Activated CD4-positive, alpha-beta T cell treated with anti-CD3 and anti-CD28 coated beads for 48 hours (primary cell): ENCODE results near the gene C1orf52.

Source experiments
- DNase-seq: peaks from one replicate; pipeline ENCODE4 v3.0.0-alpha.2; 2020

Gene C1orf52

DNA sequence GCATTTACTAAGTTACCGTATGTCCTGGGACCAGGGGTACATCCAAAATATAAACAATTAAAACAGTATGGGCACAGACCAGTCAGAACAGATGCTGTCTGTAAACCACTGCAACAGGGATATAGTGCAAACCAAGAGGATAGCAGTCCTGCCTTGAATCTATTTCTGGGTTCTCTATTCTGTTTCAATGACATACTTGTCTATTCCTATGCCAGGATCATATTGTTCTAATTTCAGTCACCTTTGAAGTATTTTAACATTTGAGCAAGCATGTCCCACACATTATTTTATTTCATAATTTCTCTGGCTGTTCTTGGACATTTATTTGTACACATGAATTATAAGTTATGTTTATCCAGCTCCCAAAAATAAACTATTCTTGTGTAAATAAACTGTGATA lies 30.5 kb downstream of the C1orf52 start:
- no peak for DNase-seq

DNA sequence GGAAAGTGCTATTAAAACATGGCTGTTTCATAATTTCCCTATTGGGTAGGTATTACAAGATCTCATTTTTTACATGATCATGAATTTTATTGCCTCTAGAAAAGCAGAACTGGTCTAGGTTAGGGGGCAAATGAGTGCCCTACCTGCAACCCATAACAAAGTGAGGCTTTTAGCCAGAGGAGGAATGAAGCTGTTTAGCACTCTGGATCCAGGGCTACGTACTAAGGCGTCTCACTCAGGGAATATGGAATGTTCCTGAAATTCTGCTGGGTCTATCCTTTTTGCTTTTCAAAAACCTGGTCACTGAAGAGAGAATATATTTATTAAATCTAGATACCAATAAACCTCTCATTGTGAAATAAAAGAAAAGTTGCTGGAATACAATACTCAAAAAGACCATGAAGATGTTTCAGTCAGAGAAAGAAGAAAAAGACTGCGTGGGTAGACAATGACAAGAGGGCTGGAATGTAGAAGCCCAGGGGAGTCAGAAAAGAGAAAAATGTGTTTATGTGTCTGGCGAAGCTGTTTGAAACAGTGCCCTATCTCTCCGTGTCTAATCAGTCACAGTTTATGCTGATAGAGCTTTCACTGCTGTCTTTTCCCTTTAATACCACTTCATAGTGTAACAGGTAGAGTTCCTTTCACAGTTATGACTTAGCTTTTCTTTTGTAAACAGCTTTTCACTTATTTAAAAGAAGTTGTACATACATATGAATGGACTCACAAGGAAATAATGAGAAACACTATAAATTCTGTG lies 33.7 kb downstream of the C1orf52 start:
- no peak for DNase-seq

DNA sequence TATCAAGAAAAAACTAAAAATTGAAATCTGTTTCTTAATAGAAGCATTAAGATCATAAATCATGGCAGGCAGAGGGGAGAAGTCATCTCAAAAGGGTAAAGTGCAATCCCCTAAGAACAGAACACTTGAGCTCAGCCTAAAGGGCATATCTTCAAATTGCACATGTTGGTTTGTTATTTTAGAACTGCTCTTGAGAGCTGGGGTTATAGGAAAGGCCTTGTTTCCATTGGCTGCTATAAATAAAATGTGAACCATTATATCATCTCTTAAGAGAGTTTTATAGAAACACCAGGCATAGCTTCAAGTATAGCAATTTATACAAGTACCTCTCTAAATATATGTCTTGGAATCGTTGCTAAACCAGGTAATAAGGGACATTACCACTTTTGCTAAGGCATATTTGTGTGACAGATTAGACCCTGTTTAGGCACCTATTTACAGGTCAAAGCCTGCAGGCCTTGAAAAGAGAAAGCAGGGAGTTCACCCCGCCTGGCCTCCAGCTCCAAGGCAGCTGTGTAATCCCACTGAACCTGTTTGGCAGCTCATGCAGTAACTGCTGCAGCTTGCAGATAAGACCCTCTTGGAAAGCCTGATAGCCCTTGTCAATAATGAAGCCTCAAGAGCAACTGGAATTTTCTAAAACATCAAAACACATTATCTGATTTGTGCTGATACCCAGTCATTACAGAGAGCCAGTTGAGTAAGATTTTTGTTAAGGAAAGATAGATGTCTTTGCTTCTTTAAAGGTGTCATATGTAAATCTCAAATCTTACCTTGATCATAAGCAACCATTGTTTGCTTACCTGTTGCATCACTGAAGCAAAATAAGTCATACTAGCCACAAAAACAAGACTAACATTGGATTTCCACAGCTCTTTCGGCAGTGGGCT lies 34.5 kb downstream of the C1orf52 start:
- DNase-seq: no peak

DNA sequence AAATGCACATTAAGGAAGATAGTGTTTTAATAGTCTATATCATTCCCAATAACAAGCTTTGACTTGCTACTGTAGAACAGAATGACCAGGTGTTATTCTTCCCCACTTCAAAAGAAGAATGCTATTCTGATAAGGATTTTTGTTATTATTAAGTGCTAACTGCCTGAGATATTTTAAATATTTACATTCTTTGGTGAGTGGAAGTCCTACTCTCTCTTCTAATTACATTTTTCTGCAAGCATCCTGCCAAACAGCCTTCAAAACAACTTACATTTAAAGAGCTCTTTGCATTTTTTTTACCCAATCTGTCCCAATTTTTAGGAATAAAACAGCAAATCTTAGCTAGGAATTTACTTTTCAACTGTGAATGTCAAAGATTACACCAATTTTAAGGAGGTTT lies 35.2 kb downstream of the C1orf52 start:
- no peak for DNase-seq

DNA sequence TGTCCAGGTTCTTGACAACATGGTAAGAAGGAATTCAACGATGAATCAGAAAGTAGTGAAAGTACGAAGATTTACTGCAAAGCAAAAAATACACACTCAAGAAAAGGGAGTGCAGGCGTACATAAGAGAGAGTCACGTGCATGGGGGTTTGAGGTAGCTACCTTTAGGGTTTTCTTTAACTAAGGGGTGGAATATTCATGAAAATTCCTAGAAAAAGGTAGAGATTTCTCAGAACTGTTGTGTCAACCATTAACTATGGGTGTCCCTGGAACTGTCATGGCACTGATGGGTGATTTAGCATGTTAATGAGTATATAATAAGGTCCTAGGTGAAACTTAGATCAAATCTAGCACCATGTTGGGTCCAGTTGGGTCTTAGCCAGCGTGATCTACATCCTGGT lies 36.1 kb downstream of the C1orf52 start:
- DNase-seq: no peak

DNA sequence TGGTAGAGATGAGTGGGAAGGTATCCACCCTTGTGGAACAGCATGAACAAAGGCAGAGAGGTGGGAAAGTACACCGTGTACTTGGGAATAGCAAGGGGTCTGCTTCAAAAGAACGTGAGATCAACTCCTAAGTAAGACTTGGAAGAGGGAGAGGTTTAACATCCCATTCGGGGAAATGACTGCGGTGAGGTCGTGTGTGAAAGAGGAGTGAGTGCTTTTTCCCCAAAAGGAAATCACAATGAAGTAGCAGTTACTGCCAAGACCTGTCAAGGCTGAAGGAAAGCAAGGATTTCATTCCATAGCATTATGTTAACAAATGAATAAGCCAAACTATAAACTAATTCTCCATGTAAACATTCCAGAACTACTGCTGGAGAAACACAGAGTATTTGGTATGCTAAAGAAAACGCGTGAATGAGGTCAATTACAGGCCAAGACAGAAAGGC lies 38.7 kb downstream of the C1orf52 start:
- no peak for DNase-seq

DNA sequence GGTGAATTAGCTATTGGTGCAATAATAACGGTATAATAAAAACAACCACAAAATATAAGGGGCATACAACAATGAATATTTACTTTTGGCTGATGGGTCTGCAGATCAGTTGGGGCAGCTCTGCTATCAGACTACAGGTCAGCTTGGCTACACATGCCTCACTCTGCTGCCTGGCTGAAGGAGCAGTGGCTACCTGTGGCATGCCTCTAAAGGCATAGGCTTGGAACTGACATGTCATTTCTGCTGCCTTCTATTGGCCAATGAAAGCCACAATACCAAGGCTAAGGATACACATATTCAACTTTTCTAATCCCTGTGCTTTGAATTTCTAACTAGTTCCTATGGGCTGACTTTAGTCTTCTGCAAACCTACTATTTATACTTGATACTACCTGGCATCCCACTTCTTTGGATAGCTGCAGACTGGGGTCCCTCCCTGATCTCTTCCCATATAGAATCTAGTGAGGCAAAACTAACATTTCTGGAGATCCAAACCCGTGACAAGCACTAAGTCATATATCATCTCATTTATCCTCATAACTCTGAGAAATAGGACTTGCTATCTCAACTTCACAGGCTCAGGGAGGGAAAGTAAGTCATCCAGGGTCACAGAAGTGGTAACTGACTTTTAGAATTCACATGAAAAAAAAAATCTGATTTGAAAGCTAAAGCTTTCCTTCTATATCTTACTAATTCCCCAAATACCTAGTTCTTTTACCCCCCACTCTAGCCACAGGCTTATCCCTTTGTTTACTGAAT lies 39.4 kb downstream of the C1orf52 start:
- DNase-seq: no peak

DNA sequence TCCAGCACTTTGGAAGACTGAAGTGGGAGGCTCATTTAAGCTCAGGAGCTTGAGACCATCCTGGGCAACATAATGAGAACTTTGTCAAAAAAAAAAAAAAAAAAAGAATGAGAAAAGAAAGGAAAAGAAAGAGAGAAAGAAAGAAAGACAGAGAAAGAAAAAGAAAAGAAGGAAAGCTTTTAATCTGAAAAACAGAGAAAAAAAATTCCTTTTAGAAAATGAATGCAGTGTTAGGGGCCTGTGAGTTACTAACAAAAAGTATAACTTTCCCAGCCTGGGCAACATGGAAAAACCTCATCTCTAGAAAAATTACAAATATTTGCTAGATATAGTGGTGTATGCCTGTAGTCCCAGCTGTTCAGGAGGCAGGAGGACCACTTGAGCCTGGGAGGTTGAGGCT lies 42.8 kb downstream of the C1orf52 start:
- DNase-seq: no peak

DNA sequence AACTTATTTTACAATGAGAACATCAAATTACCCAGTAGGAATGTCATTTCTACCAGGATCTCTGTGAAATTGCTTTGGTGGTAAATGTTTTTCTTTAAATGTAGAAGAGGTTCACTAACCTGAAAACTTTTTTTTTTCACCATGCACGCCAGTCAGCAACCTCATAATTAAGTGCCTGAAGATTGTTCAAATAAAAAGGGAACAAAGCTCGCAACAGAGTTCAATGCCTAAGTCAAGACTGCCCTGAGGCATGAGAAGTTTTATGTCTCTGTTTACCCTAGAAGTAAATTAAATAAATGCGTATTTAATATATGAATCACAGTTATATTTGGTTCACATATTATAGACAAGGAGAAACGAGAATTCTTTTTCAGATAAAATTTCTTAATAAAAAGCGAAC lies 44.8 kb downstream of the C1orf52 start:
- DNase-seq: no peak

DNA sequence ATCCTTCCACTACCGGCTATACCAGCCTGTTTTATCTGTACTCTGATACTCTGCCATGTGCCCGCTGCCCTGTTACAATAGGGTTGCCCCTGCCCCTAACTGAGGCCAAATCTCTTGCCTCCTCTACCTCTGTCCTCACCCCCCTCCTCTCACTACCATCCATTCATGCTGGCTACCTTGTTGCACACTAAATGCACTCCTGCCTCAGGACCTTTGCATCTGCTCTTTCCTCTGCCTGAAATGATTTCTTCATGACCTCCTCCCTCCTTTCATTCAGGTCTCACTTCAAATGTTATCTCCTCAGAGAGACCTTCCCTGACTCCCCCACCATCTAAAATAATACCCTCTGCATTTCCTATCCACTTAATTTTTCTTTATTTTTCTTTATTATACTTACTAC lies 51.0 kb downstream of the C1orf52 start:
- DNase-seq: no peak

DNA sequence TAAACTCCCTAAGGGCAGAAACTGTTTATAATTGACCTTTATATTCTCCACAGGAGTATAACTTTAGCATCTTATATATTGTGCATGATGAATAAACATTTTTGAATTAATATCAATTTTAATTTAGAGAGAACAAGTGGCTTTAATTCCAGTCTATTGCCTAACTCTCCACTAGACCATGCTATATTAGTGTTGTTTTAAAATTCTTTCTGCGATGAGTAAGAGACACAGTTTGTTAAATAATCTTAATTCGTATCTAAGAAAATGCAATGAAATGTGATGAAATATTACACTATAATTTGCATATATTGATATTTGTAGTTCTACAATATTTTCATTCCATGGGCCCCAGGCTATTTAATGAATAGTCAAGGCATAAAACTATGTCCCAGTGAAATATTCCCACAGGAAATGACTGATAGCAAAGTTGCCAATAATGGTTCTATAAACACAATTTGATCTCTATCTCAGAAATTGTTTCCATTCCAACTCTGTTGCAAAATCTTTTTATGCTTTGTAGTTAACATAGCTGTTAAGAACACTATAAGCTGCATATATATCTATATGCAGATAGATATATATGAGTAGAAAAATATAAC lies 55.8 kb downstream of the C1orf52 start:
- DNase-seq: no peak

DNA sequence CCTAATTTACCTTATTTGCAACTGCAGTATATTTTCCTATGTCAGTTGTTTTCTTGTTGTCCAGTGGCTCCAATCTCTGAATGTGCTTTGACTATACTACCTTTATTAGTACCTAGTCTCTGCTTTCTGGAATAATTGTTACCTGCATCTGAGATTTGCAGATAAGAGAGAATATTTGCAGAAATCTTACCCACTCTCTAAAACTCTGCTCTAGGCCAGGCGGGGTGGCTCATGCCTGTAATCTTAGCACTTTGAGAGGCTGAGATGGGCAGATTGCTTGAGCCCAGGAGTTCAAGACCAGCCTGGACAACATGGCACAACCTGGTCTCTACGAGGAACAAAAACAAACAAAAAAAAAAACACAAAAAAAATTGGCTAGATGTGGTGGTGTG lies 56.6 kb downstream of the C1orf52 start:
- DNase-seq: no peak

DNA sequence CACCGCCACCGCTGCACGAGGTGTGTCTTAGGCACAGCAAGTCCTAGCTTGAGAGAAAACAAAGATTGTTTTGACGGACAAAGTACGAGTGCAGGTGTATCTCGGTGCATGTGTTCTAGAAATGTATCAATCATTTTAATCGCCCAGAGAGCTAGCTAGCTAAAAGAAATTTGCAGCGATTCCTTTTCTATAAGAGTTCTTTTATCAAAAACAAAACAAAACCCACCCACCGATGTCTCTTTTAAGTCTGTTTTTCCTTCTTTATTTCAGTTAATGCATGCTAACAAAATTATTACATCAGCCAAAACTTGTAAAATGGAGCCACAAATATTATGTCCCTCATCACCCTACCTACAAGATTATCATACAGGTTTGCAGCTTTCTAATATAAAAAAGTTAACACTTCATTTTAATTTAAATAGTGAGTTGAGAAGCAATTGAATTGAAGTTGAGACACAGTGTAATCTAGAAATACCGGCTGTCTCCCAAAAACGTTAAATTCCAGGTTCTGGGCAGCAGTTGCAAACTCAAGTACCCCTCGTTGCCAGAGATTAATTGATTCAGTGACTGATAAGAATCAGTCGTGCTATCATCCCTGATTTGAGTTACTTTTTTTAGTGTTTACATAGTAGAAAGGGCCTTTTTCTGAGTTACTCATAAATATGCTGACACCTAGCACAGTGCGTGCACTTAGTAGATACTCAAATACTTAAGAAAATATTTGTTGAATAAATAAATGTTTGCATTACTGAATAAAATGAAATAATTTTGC lies 57.2 kb downstream of the C1orf52 start:
- DNase-seq: no peak

DNA sequence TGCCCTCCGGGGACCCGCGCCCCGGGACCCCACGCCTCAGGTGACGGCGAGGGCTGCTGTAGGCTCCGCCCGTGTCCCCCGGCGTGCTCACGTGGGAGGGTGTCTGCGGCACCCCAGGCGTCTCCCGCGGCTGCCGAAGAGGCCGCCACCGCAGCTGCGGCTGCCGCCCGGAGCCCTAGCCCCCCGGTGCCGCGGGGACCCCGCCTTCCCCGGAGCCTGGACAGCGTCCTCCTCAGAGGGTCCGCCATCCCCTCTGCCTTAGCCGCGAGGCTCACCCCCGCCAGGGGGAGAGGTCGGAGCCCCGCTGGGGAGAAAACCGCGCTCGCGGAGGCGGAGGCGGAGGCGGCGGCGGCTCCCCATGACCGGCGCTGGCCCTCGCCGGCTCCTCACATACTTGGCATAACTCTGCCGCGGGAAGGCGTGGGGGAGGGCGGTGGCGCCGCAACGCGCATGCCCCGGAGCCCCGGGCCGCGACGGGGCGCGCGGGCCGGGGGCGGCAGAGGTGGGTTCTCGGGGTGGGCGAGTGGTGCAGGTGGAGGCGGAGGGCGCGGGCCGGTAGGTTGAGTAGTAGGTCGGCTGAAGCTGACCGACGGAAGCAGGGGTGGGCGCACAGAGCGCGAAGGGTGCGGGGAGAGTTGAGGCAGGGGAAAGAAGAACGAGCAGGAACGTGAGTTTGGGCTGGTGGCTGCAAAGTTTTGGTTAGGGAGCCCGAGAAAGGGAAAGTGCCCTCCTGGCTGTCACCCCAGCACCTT lies 57.9 kb downstream of the C1orf52 start:
- DNase-seq: peak; percentile 66

DNA sequence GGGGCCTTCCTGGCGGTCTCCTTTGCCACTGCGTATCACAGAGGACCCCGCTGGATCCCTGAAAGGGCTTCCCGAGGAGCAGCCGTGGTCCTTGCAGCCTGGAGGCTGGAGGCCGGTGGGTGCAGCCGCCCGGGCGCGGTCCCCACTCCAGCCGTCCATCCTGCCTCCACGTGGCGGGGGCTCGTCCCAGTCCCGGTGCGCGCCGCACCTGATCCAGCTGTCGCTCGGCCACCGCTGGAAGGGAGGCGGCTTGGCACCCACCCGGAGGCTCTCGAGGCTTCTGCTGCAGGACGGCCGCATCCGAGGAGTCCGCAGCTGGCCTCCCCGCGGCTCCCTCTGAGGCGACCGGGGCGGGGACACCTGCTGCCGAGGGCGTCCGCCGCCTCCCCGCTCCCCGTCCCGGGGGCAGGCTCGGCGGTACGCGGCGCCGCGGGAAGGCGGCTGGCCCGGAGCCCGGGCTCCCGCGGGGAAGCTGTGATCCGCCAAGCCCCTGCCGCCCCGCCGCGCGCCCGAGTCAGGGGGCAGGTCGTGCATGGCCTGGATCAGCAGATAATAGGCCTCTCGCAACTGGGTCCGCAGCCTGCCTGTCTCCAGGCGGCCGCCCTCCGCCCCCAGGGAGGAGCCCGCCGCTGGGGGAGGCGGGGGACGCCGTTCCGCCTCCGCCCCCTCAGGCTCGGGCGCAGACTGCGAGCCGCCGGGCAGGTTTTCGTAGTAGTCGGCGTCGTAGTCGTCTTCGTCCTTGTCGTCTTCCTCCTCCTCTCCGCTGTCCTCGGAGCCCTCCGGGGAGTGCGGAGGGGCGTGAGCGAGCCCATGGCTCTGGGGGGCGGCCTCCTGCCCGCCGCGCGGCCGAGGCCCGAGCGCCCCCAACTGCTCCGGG lies 58.8 kb downstream of the C1orf52 start, which contains the start of gene SYDE2:
TSS of gene SYDE2 (minus strand) at position 554 of the 877 bp plus-strand sequence. CDS start at position 534, 20 bp downstream.
- peak; percentile 75 for DNase-seq
